HFF-Myc (cell line): ENCODE results near the gene SORL1-AS1.

Experiments used
- DNase-seq: peaks from one replicate; pipeline ENCODE4 v3.0.0-alpha.2; 2011; ENCODE audit warnings: low read depth; ENCODE audit errors: extremely low read depth
- H3K4me3 ChIP-seq: replicated peaks from 2 replicates; pipeline ENCODE4 v1.5.1; 2011; ENCODE audit warnings: low read depth, mild to moderate bottlenecking, control low read depth, low read length
- TF ChIP-seq, protein P1 (sequence below): IDR thresholded peaks from 2 replicates; pipeline ENCODE4 v1.5.1; 2012; ENCODE audit warnings: mild to moderate bottlenecking, low read depth, low read length, control low read depth; ENCODE audit errors: missing control alignments

The SORL1-AS1 gene

DNA sequence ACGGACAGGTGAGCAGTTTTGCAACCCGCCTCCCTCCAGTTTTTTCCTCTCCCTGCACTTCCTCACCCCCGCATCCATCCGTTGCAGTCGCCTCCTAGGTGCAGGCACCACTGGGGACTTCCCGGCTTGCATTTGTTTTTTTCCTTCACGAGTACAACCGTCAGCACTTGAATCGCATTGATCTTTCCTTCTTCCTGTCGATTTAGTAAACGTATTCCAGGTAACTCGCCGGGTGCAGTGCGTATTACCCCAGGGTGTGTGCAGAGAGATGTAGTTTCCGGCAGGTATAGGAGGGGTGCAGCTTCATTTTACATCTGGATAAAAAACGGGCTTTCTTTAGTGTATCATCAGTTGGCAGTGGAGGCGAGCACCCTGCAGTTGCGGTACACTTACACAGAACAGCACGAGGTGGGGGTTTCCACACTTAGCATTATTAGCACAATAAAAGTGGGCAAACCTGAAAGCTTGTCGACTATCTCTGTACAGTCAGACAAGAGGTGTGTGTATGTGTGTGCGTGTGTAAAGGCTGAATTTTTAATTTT lies at the start of gene SORL1-AS1:
Gene SORL1-AS1 (minus strand): TSS at position 359 of the 542 bp plus-strand sequence.
- peak within 1 kb of the TSS; percentile 60 for H3K4me3 ChIP-seq
- TF ChIP-seq, protein P1, sequence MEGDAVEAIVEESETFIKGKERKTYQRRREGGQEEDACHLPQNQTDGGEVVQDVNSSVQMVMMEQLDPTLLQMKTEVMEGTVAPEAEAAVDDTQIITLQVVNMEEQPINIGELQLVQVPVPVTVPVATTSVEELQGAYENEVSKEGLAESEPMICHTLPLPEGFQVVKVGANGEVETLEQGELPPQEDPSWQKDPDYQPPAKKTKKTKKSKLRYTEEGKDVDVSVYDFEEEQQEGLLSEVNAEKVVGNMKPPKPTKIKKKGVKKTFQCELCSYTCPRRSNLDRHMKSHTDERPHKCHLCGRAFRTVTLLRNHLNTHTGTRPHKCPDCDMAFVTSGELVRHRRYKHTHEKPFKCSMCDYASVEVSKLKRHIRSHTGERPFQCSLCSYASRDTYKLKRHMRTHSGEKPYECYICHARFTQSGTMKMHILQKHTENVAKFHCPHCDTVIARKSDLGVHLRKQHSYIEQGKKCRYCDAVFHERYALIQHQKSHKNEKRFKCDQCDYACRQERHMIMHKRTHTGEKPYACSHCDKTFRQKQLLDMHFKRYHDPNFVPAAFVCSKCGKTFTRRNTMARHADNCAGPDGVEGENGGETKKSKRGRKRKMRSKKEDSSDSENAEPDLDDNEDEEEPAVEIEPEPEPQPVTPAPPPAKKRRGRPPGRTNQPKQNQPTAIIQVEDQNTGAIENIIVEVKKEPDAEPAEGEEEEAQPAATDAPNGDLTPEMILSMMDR = no peak
- DNase-seq = no peak

DNA sequence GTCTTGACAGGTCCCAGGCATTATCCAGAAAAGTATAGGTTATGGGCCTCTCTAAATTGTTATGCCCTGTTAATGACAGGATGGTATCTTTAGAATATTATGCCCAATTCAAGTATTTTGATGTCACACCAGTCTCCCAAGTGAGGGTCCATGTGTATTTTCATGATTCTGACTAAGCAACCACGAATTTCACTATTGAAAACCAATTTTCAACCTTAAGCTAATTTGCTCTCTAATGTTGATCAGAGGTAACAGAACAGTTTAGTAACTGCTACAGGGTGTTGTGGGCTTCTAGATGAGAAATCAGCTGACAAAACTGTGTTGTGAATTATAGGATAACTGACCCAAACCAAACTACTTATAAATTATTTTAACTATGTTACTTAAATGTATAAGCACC lies 48.0 kb upstream of the SORL1-AS1 start:
- TF ChIP-seq, protein P1 = no peak
- DNase-seq = no peak

DNA sequence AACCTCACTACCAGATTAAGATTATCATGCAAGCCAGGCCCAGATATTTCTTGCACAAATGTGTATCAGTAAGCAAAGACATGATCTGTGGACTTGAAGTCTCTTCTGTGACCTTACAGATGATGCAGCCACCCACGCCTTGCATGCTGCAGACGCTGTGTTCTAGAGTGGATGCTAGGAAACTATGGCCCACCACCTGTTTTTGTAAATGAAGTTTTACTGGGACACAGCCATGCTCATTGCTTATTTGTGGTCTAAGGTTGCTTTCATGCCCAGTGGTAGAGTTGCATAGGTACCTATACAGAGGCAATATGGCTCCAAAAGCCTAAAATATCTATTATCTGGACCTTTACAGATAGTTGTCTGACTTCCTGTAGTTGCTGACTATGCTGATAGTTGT lies 47.5 kb upstream of the SORL1-AS1 start:
- TF ChIP-seq, protein P1 = no peak
- H3K4me3 ChIP-seq = no peak overlapping the region
- DNase-seq = no peak

More for the DNA sequence above, 48.0 kb upstream of the SORL1-AS1 start:
- no peak overlapping the region for H3K4me3 ChIP-seq

DNA sequence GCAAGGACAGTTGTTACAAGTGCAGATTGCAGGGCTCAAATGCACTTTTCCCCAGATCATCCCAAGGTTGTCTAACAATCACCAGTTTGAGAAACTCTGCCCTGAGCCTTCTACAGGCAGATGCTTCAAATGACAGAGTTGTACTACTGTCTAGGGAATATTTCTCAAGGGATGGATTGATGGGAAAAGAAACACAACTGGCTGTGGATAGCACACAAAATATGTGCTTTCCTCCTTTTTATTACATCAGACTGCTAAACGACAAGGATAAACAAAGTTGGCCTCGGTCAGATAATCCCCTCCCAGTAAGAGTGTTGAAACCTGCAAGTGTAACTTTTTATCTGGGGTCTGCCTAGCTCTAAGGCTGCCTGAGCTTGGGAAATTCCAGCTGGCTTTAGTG lies 46.6 kb upstream of the SORL1-AS1 start:
- TF ChIP-seq, protein P1 = no peak
- no peak overlapping the region for H3K4me3 ChIP-seq
- DNase-seq = no peak

DNA sequence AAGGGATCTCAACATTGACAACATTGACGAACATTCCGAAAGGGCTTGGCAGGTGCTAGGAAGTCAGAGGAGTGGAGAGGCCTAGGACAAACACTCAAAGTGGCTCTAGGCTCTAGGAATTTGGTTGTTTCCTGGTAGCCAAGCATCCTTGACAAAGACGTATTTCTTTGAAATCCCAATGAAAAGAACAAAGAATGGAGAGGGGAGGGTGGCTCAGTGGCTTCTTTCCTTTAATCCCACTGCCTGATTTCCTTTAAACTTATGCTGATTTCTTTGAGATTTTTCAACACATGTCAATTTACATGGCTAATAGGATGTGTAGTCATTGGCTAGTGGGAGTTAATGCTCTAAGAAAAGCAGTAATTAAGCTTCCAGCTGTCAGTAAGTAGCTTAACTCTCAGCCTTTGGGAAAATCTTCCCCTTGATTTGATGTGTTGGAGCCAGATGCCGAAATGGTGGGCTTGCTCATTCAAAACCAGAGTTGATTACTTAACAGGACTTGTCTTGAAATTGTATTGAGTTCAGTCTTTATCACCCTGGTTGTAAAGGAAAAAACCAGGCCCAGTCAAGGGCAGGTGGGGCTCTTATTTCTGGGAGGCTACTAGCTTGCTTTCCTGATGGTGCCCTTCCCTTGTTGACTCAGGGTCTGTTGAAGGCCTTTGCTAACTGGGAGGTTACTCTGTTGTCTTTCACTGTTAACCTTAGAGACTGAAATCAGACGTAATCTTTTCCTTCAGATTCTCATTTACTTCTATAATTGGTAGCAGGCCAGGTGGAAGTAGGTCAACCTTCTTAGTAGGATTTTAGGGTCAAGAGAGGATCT lies 44.6 kb upstream of the SORL1-AS1 start:
- no peak overlapping the region for H3K4me3 ChIP-seq
- TF ChIP-seq, protein P1 = no peak
- no peak for DNase-seq

DNA sequence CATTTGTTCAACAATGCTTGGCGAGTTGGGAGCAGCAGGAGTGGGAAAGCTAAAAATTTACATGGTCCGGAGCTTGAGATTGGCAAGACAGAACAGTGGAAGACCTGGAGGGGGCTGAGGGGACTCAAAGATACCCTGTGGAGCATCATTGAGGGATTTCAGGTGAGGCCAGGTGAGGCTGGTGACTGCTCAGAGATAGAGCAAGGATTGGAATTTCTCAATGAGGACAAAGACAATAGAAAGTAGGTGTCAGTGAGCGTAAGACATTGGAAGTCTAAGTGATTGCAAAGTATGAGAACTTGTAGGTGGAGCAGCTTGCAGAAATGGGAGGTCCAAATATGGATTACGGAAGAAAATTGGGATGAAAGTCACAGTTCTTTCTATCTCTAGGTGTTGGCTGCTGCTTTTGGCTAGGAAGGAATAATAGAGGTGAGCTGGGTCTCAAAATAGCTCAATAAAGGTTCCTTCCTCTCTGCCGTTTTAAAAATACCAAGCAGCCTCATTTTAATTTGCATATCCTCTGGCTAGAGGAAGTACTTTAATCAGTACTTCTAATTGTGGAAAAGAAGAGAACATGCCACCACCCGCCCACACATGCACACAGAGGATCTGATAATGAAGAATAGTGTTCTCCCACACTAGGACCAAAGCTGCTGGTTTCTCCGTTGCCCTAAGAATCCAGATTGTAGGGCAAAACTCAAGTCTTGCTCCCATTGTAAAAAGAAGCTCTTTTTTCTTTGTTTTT lies 41.8 kb upstream of the SORL1-AS1 start:
- TF ChIP-seq, protein P1 = no peak
- no peak overlapping the region for H3K4me3 ChIP-seq
- no peak for DNase-seq
